ENCODE results near the gene S100A10. TPM values are rescaled to one million over a fixed set of nuclear protein-coding genes. Genes with fewer than 3 reads are reported as not detected.

Gene S100A10
- total RNA-seq, 1 donor from 2014 or later = 212 TPM

DNA sequence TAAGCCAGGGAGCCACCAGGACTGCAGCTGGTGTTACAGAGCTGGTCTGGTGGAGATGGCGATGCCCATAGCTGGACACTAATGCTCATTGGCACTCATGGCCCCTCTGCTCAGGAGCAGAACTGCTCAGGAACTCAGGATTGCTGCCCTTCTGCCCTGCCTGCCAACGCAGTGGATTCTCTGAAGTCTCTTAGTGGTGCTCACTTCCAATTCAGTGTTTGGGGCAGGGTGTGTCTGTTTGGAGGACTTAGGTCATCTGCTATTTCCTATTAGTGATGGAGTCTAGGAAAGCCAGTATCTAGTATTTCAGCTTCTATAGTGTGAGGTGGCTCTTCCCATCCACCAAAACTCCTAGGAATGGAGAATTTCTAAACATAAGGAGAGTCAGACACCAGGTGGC, 29.1 kb downstream of the S100A10 start:
- DNase-seq (ENCODE audit: low spot score) = no peak

DNA sequence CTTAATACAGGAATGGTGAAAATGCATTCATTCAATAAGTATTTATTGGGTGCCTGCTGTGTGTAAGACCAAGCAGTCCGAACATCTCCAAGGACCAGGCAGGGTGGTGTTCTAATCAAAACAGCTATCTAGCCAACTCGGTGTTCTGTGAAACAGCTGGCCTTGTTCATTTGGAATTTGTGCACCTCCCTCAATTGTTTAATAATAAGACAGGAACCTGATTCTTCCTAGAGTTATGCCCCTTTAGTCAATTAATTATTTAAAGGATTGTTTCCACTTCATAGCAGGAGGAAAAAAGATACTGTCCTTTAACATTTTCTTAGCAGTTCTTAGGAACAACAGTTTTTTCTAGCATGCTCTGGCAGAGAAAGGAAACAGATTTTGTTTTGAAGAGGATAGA, 30.4 kb downstream of the S100A10 start:
- no peak for DNase-seq (ENCODE audit: low spot score)

DNA sequence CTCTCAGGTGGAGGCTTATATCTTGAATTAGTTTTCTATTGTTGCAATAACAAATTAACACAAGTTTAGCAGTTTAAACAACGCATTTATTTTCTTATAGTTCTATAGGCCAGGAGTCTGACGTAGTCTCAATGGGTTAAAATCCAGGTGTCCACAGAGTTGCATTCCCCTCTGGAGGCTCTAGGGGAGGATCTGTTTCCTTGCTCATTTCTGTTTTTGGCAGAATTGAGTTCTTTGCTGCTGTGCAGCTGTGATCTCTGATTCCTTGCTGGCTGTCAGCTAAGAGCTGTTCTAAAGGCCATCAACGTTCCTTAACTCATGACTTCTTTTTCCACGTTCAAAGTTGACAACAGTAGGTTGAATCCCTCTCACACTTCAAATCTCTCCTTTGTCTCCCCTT, 31.8 kb downstream of the S100A10 start:
- DNase-seq (ENCODE audit: low spot score) = no peak

DNA sequence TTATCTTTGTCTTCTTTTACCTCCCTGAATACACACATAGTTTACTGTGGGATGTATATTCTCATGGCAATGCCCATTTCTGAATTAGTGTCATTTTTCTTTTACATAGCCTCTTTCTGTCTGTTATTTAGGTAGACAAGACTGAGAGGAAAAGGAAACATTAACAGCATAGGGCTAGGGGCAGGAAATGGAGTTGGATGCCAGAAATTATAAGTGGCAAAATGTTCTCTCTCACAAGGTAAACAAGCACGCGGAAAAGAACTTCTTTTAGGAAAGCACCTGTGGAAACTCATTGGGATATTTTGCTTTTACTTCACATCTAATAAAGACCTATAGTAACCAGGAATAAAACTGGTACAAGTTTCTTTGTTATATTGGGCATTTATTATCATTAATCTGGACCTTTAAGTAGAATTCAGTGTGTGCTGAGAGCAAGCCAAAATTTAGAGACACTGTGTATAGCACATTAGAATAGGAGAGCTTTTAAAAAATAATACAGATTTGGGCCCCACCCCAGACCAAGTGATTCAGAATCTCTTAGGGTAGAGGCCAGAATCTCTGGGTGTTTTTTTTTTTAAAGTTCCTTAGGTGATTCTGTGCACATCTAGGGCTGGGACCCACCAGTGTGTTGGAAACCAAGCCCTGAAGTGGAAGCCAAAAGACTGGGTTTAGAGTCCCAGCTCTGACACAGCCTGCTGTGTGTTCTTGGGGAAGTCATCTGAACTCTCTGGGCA, 32.7 kb downstream of the S100A10 start:
- DNase-seq (ENCODE audit: low spot score) = no peak

DNA sequence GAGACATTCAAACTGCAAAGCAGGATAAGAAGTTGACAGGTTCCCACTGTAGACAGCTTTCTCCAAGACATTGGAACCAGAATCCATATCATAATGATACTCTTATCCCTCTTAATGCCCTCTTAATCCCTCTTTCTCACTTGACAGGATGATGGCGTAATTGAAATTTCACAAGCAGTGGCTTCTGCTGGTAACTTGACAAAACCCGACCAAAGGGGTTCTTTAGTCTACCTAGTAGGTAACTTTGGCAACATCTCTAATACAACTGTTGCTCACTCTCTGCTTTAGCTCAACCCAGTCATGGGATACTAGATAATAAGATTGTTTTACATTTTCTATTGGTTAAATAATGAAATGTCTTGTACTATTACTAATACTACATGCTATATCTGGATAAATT, 34.7 kb downstream of the S100A10 start:
- no peak for DNase-seq (ENCODE audit: low spot score)

DNA sequence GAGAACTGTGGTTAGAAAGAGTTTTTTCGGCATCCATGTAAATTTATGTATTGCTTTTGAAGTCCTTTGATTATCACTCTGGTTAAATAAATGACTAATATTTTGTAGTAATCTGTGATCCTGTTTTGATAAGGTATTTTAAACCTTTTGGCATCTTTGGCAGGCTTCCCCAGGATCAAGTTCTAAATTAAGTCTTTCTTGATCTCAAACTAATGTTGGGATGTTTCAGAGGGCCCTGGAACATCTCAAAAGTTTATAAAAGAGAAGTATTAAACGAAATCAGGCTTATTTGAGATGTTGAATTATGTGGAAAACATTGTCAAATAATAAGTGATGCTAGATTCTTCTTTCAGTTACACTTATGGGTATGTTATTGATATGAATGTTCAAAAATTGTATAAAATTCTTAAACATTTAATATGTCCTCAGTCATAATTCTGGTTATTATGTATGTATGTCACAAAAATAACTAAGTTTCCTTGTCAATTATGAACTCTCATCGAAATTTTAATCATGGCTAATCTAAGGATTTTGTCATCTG, 36.6 kb downstream of the S100A10 start:
- no peak for DNase-seq (ENCODE audit: low spot score)

DNA sequence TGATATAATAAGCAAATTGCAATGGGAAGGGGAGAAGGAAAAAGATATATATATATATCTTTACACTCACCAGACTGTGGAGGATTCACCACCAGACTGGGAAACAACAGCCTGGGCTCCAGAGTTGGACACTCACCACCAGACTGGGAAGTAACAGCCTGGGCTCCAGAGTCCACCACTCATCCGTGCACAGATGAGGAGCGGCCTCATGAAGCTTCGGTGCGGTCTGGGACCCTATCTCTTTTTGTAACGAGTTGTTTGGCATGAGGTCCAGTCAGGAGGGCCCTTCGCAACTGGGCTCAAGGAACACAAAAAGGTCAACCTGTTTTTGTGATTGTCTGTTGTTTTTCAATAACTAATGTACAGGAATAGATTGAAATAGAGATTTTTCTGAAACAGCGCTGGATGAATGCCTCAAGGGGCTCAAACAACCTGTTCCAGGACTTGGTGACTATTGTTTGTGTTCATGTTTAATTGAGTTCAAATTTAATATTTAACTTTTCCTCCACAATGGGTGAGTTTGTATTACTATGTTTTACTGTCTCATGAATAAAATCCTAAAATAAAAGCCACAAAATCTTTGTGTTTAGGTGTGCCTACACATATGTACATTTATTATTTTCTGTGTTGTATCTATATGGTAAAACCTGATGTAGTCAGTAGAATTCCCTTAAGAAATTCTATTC, 40.1 kb downstream of the S100A10 start:
- DNase-seq (ENCODE audit: low spot score) = no peak

DNA sequence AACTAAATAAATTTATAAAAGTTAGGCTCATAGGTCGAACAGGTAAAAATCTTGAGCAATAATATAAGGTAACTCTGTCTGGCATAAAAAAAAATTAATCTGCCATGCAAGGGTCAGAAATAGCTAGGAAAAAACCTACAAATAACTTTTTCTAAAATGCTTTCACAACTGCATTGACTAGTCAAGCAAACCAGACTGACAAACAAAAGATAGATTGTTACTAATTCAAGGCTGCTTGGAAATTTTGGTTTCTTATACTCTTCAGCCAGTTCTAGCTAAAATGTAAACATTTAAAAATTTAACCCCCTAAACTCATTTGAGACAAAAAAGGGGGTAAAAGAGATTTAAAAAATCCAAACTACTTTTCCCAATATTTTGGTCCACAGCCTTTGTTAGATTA, 40.8 kb downstream of the S100A10 start:
- DNase-seq (ENCODE audit: low spot score) = no peak

DNA sequence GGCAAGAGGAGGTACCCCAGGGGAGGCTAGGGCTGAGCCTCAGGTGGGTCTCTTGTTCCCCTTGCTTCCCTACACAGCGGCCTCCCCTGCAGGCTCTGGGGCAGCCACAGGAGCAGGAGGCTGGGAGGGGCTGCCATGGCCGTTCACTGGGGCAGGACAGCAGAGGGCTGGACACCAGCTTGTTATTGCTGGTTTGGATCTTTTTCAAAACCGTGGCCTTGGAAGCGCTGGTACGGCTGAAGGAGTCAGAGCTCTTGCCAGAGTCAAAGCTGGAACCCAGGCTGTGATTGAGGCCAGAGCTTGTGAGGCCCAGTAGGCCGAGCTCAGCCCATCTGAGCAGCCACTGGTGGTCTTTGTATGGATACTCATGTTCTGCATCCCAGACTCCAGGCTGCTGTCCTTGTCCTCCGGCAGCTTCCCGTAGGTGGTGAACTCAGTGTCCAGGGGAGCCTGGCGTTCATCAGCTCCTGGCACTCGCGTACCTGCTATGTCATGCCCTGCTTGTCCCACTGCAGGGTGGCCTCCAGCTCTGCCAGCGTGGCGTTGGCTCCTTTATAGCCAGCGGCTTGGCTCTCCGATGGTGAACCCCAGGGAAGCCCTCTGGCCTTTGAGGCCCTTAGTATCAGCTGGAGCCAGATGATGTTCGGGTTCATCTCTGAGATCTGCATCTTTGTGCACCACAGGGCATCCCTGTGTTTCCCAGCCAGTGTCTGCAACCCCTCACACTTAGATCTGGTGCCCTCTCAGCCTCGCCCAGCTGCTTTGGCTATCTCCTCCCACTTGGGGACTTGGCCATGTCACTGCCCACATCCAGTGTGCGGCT, 44.1 kb downstream of the S100A10 start:
- no peak for DNase-seq (ENCODE audit: low spot score)

DNA sequence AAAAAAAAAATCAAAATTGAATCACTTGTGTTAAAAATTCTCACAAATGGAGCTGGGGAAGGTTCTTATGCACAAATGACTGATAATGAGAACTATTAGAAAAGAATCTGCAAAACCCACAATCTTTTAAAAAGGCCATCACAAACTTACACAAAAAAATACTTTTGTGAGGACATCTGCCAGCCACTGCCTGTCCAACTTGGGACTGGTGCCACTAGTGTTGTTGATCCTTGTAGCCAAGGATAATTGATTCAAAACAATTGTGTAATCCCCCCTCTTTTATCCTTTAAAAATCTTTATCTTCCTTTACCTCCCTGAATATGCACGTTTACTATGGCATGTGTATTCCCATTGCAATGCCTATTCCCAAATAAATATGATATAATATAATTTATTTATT, 45.2 kb downstream of the S100A10 start:
- no peak for DNase-seq (ENCODE audit: low spot score)

DNA sequence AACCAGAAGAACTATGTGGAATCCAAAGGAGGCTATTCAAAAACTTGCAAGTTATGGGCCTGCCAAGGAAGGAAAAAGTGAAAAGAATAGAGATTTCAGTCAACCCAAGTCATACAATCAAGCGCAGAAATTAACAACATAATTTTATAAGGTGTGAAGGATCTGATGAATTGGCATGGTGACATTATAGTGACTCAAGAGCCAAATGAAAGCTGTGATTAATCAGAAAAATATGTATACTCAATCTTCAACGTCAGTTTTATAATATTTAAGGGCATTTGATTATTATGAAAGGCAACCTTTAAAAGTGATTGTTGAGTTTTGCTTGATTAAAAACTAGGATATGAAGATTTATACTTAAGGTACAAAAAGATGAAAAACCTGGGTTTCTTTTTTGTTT, 46.5 kb downstream of the S100A10 start:
- DNase-seq (ENCODE audit: low spot score) = no peak

DNA sequence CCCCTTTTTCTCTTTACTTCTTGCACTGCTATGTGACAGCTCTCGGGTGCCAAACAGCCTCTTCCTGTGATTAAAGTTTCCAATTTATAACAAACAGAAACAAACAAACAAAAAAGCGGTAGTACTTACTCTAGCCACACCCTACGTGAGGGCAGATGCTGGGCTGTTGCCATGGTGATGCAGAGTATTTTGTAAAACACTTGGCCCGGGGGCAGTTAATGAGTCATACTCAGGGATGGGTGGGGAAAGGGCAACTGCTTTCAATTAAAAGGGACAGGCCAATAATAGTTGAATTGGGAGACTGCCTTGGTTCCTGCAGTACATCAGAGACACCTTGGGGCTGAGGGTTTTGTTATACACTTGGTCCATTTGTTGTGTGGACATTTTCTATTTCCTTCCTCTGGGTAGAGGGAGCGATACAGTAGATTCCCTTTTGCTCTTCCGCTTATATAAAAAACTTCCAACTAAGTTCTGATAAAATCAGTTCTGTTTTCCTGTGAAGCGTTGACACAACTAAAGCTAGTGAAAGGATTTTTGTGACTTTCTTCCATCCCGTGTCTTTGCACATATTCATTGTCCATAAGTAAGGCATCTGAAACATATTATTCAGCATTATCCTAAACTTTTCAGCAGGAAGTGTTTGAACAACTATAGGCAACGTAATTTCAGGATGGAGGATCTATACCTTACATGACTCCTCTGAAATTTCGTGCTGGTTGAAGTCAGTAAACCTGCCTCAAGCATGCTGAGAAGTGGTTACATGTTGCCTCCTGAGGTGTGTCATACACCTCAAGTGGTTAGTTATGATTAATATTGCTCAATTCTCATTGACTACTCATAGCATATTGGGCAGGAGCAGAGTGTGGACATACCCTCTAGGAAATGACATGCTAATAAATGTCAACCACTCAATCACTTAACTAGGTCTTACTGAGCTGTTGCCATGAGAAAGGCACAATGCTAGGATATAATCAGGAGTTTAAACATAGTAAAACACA, 47.6 kb downstream of the S100A10 start:
- DNase-seq (ENCODE audit: low spot score) = peak; percentile 80

DNA sequence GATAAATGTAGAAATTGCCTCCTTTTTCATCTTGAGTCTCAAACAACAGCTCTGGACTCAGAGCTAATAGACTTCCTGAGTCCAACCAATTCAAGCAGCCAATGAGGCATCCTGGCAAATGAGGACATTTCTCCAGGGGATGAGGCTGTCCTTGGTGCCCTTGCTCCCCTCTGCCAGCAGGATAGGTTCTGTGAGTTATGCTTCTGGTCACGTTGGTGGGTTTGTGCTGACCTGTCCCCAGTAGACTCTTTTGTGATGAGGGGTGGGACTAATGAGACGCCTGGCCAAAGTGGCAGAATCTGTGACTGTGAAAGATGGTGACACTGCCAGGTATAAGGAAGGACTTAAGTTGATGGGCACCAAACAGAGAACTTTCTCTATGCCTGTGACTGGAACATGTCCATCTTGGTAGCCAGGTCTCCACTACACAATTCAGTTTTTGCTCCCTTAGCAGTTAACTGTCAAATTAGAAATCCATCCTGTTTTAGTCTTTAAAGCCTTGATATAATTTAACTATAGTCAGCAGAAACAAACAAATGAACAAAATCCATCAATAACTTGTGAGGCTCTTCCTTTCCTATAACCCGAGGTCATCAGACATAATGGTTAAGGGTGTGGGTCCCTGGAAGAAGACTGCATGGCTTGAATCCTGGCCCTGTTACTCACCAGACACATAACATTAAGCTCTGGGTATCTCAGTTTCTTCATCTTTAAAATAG, 48.6 kb downstream of the S100A10 start:
- no peak for DNase-seq (ENCODE audit: low spot score)

DNA sequence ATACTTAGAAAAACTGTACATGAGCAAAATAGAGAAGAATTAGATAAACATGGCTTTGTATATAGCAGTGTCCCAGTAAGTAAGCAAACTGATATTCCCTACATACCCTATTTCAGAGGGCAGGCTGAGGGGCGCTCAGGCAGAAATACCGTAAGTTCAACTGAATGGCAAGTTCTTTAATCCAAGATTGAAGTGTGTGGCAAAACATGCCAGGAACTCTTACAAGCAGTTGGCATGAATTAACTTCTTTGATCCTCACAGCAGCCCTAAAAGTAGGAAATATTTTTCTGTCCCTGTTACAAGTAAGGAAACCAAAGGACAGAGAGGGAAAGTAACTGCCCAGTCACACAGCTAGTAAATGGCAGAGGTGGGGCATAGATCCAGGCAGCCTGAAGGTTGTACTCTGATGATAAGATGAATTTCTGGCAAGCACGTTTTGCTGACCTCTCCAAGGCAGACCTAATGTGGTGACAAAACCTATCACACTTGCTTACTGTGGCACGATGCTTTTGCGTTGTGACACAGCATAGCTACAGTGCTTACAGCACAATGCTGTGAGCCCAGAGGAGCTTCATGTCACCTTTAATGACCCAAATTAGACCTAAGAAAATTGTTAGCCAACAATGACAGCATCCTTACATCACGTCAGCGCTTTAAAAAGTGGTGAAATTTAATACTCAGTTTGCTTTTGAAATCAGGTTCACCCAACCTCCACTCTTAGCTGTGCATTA, 49.4 kb downstream of the S100A10 start:
- no peak for DNase-seq (ENCODE audit: low spot score)

DNA sequence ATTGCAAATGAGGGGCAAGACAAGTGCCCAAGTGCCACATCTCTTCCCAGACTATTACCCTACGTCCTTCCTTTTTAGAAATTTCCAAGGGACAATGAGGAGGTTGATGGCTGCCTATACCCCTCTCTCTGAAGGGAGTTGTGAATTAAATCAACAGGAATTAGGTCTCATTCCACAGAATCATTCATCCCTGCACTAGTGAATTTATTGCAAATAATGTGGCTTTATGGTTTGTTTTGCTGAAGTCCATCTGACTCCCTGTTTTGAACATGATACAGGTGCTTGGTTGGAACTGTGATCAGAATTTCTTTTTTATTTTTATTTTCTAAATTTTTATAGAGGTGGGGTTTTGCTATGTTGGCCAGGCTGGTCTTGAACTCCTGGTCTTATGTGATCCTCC, 50.1 kb downstream of the S100A10 start:
- DNase-seq (ENCODE audit: low spot score) = no peak

DNA sequence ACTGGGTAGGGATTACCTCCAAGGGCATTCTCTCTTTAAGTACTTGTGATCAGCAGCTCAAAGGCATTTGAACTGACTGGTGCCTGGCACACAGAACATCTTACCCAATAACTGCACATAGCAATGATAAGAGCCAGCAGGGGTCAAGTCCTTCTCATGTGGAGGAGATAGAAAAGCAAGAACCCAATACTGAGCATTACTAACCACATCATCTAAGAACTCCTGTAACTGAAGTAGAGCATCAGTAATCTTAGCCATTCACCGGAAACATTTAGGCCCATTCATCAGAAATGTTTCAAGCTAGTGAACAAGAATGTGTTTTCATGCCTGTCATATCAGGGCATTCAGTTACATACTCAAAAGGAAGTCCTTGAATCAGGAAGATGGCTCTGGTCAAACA, 50.8 kb downstream of the S100A10 start:
- DNase-seq (ENCODE audit: low spot score) = no peak

DNA sequence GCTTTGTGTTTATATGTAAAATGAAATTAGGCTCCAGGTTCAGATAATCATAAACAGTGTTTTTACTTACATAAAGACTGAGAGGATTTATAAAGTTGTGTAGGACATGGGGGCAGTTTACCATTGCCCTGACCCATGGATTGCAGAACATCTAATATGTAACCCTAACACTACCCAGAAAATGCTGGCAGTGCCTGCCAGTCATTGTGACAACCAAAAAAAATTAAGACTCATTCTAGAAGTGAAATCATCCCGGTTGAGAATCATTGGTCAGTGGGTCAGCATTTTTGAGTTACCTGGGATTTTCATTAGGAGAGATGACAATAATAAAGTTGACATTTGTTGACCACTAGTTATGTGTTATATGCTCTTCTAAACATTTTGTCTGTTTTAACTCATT, 53.1 kb downstream of the S100A10 start:
- DNase-seq (ENCODE audit: low spot score) = no peak

DNA sequence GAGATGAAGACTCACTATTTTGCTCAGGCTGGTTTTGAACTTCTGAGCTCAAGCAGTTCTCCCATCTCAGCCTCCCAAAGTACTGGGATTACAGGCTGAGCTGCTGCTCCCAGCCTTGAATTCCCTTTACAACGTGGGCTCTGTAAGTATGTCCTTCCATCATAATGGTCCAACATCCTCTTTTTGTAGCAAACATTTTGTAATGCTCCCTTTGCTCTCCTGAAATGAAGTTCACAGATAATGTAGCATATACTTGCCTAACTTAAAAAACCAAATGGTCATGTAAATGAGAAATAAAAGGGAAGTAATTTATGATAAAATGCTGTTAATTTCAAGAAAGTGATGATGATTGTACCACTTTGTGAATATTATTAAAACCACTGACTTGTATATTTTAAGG, 53.9 kb downstream of the S100A10 start:
- no peak for DNase-seq (ENCODE audit: low spot score)

DNA sequence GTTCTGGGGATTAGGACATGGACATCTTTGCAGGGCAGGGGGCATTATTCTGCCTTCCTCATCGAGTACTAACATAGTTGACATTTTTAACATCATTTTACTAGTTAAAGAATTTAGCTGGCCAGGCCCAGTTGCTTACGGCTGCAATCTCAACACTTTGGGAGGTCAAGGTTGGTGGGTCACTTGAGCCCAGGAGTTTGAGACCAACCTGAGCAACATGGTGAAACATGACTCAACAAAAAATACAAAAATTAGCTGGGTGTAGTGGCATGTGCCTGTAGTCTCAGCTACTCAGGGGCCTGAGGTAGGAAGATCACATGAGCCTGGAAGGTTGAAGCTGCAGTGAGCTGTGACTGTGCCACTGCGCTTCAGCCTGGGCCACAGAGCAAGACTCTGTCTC, 54.5 kb downstream of the S100A10 start:
- no peak for DNase-seq (ENCODE audit: low spot score)

DNA sequence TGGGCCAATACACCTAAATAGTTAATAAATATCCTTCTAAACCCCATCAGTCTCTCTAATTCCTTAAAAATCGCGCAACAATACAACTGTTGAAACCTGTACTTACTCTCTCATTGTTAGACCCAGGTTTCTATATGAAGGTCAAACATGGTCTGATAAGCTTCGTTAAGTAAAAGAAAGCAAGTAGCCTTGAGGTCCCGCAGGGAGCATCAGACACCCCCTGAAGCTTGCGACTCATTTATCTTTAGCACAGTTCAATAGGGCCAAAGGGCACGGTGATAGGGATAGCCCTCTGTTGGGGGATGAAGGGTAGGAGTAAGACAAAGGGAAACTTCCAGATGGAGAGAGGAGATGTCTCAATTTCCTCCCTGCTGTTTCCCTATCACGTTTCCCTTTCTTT, 57.0 kb downstream of the S100A10 start:
- DNase-seq (ENCODE audit: low spot score) = no peak
